GM12875 (cell line): ENCODE measurements around the gene RITA1.
"Not testable (repeated sequence)": the region's sequence is repeated elsewhere in the genome, so short reads cannot be mapped to it uniquely, and the experiment has no call there.

Experiments
- H3K4me3 ChIP-seq: one replicate; pipeline ENCODE4 v1.5.1; 2011; ENCODE audit warnings: low read depth, low read length, control low read depth
- TF ChIP-seq, protein P1 (sequence below): IDR thresholded peaks from 2 replicates; pipeline ENCODE4 v1.5.1; 2011; ENCODE audit warnings: low read depth, mild to moderate bottlenecking, control low read depth, inconsistent platforms, low read length, moderate library complexity, borderline replicate concordance; ENCODE audit not compliant: insufficient read depth

The RITA1 gene, protein sequence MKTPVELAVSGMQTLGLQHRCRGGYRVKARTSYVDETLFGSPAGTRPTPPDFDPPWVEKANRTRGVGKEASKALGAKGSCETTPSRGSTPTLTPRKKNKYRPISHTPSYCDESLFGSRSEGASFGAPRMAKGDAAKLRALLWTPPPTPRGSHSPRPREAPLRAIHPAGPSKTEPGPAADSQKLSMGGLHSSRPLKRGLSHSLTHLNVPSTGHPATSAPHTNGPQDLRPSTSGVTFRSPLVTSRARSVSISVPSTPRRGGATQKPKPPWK

DNA sequence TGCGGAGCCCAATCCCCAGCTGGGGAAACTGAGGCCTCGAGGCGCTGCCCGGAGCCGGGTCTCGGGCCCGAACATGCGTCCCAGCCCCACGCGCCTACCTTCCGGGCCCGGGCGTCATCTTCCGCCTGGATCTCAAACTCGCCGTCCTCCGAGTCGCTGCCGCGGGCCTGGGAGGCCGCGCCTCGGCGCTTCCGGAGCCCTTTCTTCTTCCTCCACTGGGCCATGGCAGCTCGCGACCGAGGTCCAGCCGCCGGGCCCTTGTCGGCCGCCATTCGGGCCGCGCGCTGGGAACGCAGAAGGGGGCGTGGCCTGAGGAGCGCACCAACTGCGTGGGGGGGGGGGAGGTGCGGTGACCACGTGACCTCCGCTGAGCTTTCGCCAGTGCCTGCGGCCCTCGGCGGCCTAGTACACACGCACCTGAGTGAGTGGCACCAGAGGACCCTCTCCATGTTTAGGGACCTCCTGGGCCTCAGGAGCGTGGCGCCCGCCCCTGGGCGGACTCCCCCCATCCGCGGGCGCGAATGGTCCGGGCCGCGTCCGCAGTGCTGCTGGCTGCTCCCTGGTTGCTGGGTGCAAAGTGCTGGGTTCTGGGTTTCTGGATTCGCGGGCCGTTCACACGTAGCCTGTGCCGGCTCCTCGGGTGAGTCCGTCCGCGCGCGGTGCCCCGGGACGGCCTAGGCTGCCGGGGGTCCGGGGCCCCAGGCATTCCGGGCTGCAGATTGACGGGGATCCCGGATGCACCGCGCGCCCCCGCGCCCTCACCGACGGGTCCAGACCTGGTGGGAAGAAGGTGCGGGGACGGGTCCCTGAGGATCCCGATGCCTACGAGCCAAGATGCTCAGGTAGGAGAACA is at the start of gene RITA1, which contains the start of gene DDX54:
Gene RITA1, plus strand, starts transcription at position 542 of the 853 bp plus-strand sequence. CDS start 1,026 bp downstream, outside the sequence.
Gene DDX54, minus strand, starts transcription at position 299 of the 853 bp plus-strand sequence. Its CDS starts 27 bp downstream, at position 272.
- TF ChIP-seq, protein P1, sequence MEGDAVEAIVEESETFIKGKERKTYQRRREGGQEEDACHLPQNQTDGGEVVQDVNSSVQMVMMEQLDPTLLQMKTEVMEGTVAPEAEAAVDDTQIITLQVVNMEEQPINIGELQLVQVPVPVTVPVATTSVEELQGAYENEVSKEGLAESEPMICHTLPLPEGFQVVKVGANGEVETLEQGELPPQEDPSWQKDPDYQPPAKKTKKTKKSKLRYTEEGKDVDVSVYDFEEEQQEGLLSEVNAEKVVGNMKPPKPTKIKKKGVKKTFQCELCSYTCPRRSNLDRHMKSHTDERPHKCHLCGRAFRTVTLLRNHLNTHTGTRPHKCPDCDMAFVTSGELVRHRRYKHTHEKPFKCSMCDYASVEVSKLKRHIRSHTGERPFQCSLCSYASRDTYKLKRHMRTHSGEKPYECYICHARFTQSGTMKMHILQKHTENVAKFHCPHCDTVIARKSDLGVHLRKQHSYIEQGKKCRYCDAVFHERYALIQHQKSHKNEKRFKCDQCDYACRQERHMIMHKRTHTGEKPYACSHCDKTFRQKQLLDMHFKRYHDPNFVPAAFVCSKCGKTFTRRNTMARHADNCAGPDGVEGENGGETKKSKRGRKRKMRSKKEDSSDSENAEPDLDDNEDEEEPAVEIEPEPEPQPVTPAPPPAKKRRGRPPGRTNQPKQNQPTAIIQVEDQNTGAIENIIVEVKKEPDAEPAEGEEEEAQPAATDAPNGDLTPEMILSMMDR, result no peak
- H3K4me3 ChIP-seq, result peak within 1 kb of the TSS; percentile 96

DNA sequence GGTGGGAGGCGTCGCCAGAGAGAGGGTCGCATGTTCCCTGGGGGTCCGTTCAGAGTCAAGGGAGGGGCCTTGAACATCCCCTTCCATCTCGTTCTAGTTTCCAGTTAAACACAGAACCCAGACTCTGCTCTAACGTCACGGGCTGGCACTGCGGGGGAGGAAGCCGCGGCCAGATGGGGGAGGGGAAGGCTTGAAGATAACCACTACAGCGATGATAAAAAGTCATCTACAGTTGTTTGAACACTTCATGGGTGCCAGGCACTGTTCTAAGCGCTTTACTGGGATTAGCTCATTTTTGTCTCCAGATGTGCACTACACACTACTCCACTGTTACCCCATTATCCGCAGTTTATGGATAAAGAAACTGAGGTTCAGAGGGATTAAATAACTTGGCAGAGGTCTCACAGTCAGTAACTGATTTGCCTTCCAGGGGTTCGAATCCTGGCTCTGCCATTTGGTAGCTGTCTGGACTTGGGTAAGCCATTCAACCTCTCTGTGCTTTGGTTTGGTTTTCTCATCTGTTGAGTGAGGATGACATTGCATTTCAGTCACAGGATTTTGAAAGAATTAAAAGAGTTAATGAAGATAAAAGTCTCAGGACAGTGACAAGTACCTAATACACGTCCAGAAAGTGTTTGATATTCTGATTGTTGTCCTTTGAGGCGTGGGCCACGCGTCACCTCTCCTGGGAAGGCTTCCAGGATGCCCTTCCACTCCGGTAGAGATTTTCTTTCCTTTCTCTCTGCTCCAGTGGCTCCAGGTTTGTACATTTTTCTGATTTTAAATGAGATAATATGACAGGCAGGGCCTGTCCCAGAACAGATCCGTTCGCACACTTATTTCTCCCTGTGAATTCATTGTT is 49.2 kb upstream of the RITA1 start:
- H3K4me3 ChIP-seq, result no peak overlapping the region
- TF ChIP-seq, protein P1, result no peak

DNA sequence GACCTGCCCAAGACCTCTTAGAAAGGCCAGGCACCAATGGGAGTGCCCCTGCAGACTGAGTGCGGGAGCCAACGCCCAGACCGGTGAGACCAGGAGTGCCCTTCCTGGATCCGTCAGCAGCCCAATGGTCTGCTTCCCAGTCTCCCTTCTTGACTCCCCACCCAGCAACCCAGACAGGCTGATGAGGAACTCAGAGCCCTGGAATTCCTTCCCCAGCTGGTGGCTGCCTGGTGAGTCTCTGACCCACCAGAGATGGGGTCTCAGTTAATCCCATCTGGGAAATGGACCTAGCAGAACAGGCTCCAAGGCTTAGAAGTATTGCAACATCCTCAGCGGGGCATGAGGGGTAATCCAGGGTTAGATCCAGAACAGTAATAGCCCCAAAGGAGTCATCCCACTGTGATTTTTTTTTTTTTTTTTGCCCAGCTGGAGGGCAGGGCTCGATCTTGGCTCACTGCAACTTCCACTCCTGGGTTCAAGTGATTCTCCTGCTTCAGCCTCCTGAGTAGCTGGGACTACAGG is 48.5 kb upstream of the RITA1 start:
- no peak overlapping the region for H3K4me3 ChIP-seq
- TF ChIP-seq, protein P1, result no peak

DNA sequence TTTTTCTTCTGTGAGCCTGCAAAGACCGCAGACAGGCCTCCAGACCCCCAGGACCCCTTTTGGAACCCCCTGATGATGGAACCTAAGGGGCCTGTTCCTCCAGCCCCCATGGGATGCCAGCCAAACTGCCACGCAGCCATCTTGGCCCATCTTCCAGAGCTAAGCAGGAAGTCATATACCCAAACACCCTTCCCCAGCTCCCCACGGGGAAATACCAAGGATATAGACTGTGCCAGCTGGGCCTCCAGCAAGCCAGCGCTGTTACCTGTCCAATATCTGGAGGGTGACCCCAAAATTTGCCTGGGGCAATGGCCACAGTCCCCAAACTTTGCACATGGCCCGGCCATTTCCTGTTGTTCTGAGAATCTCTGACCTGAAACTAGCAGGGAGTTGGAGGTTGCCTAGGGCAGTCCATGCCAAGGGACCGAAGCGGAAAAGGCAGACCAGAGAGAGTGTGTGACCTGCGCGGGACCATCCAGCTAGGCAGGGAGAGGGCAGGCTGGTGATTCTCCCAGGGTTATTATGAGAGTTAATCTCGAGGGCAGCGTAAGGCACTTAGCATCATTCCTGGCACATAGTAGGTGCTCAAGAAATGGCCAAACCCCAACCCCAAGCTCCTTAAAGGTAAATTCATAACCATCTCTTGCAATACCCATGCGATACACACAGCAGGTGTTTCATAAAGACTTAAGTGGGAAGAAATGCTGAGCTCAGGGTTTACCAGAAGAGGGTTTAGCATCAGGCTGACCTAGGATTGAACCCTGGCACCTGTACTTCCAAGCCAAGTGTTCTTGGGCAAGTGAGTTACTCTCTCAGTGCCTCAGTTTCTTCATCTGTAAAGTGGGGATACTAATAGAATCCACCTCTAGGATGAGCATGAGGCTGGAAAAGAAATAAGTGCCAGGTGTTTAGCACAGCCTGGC is 47.4 kb upstream of the RITA1 start:
- TF ChIP-seq, protein P1, result no peak
- no peak overlapping the region for H3K4me3 ChIP-seq

DNA sequence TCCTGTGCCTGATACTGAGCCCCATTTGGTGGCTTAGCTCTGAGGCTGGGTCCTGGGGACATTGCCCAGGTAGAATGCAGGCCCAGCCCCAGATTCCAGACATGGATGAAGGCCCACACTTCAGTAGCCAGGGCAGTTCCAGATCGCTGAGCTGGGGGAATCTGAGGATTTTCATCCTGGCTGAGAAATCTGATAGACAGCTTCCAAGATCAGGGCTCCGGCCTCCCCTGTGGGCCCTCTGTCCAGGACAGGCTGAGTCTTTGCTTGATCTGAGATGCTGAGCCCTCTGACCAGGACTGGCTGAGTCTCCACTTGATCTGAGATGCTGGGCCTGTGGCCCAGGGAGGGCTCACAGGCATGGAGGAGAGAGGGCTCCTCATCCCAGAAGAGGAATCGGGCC is 46.7 kb upstream of the RITA1 start:
- TF ChIP-seq, protein P1, result no peak
- H3K4me3 ChIP-seq, result no peak overlapping the region

DNA sequence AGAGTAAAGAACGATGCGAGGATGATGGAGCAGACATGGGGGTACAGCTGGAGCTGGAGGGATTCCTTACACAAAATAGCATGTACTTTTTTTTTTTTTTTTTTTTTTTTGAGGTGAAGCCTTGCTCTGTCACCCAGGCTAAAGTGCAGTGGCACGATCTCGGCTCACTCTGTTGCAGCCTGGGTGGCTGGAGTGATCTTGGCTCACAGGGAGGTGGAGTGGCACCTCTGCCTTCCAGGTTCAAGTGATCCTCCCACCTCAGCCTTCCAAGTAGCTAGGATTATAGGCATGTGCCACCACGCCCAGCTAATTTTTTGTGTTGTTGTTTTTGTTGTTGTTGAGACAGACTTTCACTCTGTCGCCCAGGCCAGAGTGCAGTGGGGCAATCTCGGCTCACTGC is 44.8 kb upstream of the RITA1 start:
- TF ChIP-seq, protein P1, result no peak
- no peak overlapping the region for H3K4me3 ChIP-seq

DNA sequence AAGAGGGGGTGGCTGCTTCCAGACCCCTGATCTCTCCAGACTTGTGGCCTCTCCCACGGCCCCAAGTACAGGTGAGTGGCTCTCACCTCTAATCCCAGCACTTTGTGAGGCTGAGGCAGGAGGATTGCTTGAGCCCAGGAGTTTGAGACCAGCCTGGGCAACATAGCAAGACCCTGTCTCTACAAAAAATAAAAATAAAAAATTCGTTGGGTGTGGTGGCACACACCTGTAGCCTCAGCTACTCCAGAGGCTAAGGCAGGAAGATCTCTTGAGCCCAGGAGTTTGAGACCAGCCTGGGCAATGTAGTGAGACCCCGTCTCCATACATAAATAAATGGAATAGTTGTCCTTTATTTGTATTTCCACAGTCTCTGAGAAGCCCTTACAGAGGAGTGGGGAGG is 43.8 kb upstream of the RITA1 start:
- not testable (repeated sequence) for H3K4me3 ChIP-seq
